Liver (tissue), 9 donors: ENCODE measurements around the gene MAPRE3. TPM values are rescaled to one million over a fixed set of nuclear protein-coding genes. Genes with fewer than 3 reads are reported as not detected.

Experiments used
- DNase-seq: peaks from one replicate; pipeline ENCODE4 v3.0.0-alpha.2; 2017; ENCODE audit warnings: low spot score
- H3K27ac ChIP-seq, 2 donors: one replicate each; pipeline ENCODE4 v1.7.0; 2013; ENCODE audit warnings: inconsistent platforms in 2 of 2, low read length in 2 of 2, control low read depth in 1 of 2, low read depth in 1 of 2, mild to moderate bottlenecking in 1 of 2
- H3K27me3 ChIP-seq, 4 donors: one replicate each; pipeline versions ENCODE4 v1.6.1 to v1.7.0; 2013; ENCODE audit warnings: low read length in 3 of 4, inconsistent platforms in 1 of 4, mild to moderate bottlenecking in 1 of 4, moderate library complexity in 1 of 4; ENCODE audit not compliant: control insufficient read depth in 4 of 4, insufficient read depth in 4 of 4
- H3K36me3 ChIP-seq, 4 donors: one replicate each; pipeline versions ENCODE4 v1.6.1 to v1.7.0; 2013; ENCODE audit warnings: low read length in 3 of 4, mild to moderate bottlenecking in 3 of 4, low read depth in 1 of 4, moderate library complexity in 1 of 4; ENCODE audit not compliant: control insufficient read depth in 4 of 4, insufficient read depth in 3 of 4
- H3K4me1 ChIP-seq, 4 donors: one replicate each; pipeline versions ENCODE4 v1.6.1 to v1.7.0; 2013; ENCODE audit warnings: low read length in 3 of 4, mild to moderate bottlenecking in 3 of 4, moderate library complexity in 1 of 4; ENCODE audit not compliant: control insufficient read depth in 4 of 4, insufficient read depth in 4 of 4
- H3K4me3 ChIP-seq, 3 donors: one replicate each; pipeline versions ENCODE4 v1.6.1 to v1.7.0; 2013; ENCODE audit warnings: low read length in 3 of 3, control low read depth in 1 of 3, low read depth in 1 of 3, mild to moderate bottlenecking in 1 of 3
- H3K9ac ChIP-seq, 2 donors: one replicate each; pipeline ENCODE4 v1.7.0; 2013; ENCODE audit warnings: low read length in 2 of 2, mild to moderate bottlenecking in 2 of 2, moderate library complexity in 2 of 2, control low read depth in 1 of 2, low read depth in 1 of 2
- H3K9me3 ChIP-seq, 4 donors: one replicate each; pipeline versions ENCODE4 v1.6.1 to v1.7.0; 2013; ENCODE audit warnings: low read length in 3 of 4; ENCODE audit not compliant: control insufficient read depth in 4 of 4
- EGR1 ChIP-seq, 2 donors: IDR thresholded peaks; 2 replicates each; pipeline ENCODE4 v1.6.1; 2016 to 2018; ENCODE audit warnings: antibody characterized with exemption in 2 of 2, low read depth in 2 of 2
- FOXA1 ChIP-seq: IDR thresholded peaks from 2 replicates; pipeline ENCODE4 v1.6.1; 2016; ENCODE audit warnings: antibody characterized with exemption
- FOXA2 ChIP-seq: IDR thresholded peaks from 2 replicates; pipeline ENCODE4 v1.6.1; 2016; ENCODE audit warnings: antibody characterized with exemption
- GABPA ChIP-seq, 2 donors: IDR thresholded peaks in 1 of 2; conservative IDR thresholded peaks in 1 of 2; 2 replicates each; pipeline ENCODE4 v1.6.1; 2016; ENCODE audit warnings: antibody characterized with exemption in 2 of 2, mild to moderate bottlenecking in 1 of 2, moderate library complexity in 1 of 2
- HNF4A ChIP-seq, 2 donors: conservative IDR thresholded peaks; 2 replicates each; pipeline ENCODE4 v1.6.1; 2016; ENCODE audit warnings: antibody characterized with exemption in 2 of 2, mild to moderate bottlenecking in 2 of 2
- HNF4G ChIP-seq: IDR thresholded peaks from 2 replicates; pipeline ENCODE4 v1.6.1; 2016; ENCODE audit warnings: antibody characterized with exemption
- JUND ChIP-seq, 2 donors: IDR thresholded peaks; 2 replicates each; pipeline ENCODE4 v1.6.1; 2016; ENCODE audit warnings: antibody characterized with exemption in 2 of 2
- NR2F2 ChIP-seq: IDR thresholded peaks from 2 replicates; pipeline ENCODE4 v1.6.1; 2016; ENCODE audit warnings: antibody characterized with exemption
- RAD21 ChIP-seq, 2 donors: IDR thresholded peaks; 2 replicates each; pipeline ENCODE4 v1.6.1; 2016; ENCODE audit warnings: antibody characterized with exemption in 2 of 2, mild to moderate bottlenecking in 2 of 2
- RXRA ChIP-seq, 2 donors: IDR thresholded peaks; 2 replicates each; pipeline ENCODE4 v1.6.1; 2017 to 2018; ENCODE audit warnings: antibody characterized with exemption in 2 of 2, mild to moderate bottlenecking in 1 of 2
- SP1 ChIP-seq: IDR thresholded peaks from 2 replicates; pipeline ENCODE4 v1.6.1; 2018; ENCODE audit warnings: antibody characterized with exemption, mild to moderate bottlenecking
- TAF1 ChIP-seq: conservative IDR thresholded peaks from 2 replicates; pipeline ENCODE4 v1.6.1; 2016; ENCODE audit warnings: antibody characterized with exemption, mild to moderate bottlenecking
- YY1 ChIP-seq: IDR thresholded peaks from 2 replicates; pipeline ENCODE4 v1.6.1; 2016; ENCODE audit warnings: antibody characterized with exemption, mild to moderate bottlenecking
- WGBS: extraction: QIAGEN DNeasy Blood & Tissue Kit; methylation state at CpG from one replicate; pipeline ENCODE4 v1.1.7; 2013; 5-methylcytosine and 5-hydroxymethylcytosine counted together
- polyA plus RNA-seq, 2 donors: library from polyadenylated mRNA; stranded (reverse) in 1 of 2; unstranded in 1 of 2; fragments of 200-250 nt in 1 of 2; fragments of >200 nt in 1 of 2; fragmentation: Nextera tagmentation in 1 of 2; extraction: Ambion mirVana in 1 of 2; gene quantifications; one replicate each; pipeline versions ENCODE4 v1.2.1 to v1.2.3, GENCODE V29; 2013 to 2015
- total RNA-seq, 2 donors: library from RNA; depleted of rRNA; stranded (reverse); fragments of >200 nt; gene quantifications; one replicate each; pipeline ENCODE4 v1.2.3, GENCODE V29; 2014
- TF ChIP-seq, protein P1 (sequence below): fragments of 150-350 bp; IDR thresholded peaks from 2 replicates; pipeline ENCODE4 v1.5.1; 2017; ENCODE audit warnings: improper control_type of control experiment, low read depth, low read length; ENCODE audit not compliant: missing input control
- TF ChIP-seq, protein P2 (sequence below): IDR thresholded peaks from 2 replicates; pipeline ENCODE4 v1.6.1; 2016; ENCODE audit warnings: antibody characterized with exemption
- TF ChIP-seq, protein P3 (sequence below): IDR thresholded peaks from 2 replicates; pipeline ENCODE4 v1.6.1; 2016; ENCODE audit warnings: antibody characterized with exemption
- TF ChIP-seq, protein P4 (sequence below): IDR thresholded peaks from 2 replicates; pipeline ENCODE4 v1.6.1; 2016; ENCODE audit warnings: antibody characterized with exemption, mild to moderate bottlenecking
- TF ChIP-seq, protein P5 (sequence below): IDR thresholded peaks from 2 replicates; pipeline ENCODE4 v1.6.1; 2016; ENCODE audit warnings: antibody characterized with exemption
- donor health status: healthy.
- donor health status: healthy.
- donor health status: healthy.
- donor health status: healthy.
- donor health status: healthy.

Gene MAPRE3
- 1 to 10 TPM; 1.0 to 8.1 TPM for total RNA-seq
- 10 to 100 TPM; 11.5 to 15.8 TPM for polyA plus RNA-seq

DNA sequence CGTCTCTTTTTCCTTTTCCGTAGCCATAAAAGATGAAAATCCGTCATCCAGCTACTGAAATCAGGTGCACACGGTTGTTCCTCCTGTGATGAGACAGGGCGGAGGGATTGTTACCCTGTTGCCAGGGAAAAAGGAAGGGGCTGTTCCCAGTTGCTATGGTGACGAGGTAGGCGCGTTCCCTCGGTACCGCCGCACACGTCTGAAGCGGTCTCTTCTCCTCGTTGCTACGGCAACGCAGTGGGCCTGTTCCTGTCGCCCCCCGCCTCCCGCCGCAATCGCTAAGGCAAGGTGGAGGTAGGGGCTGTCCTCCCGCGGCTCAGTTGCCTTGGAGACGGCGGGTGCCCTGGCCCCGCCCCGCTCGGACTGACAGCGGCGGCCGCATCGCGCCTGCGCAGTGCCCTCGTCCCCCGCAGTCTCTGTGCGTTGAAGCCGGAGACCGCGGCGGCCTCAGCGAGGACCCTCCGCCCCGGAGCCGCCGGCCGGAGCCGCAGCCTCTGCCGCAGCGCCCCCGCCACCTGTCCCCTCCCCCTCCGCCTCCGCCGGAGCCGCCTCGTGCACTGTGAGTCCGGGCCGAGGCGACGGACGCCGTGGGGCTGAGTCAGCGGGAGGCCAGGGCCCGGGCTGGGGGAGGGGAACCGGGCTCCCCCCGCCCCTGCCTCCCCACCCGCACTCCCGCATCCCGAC, at the start of gene MAPRE3:
TSS of gene MAPRE3 (plus strand) at position 394 of the 684 bp plus-strand sequence. CDS start 51,582 bp downstream, outside the sequence.
- H3K4me3 ChIP-seq = peak within 1 kb of the TSS; percentile 41 to 95 (median 79)
- H3K9ac ChIP-seq = no peak within 1 kb of the TSS
- no peaks in the 10 kb centered on the region for H3K9me3 ChIP-seq
- H3K4me1 ChIP-seq = peaks cover 6 to 24% (median 19%) of the 10 kb centered on the region in 4 donors
- H3K36me3 ChIP-seq = no peaks in the 10 kb centered on the region
- H3K27me3 ChIP-seq = no peaks in the 10 kb centered on the region
- no peak for TF ChIP-seq NR2F2
- TF ChIP-seq TAF1 = no peak
- TF ChIP-seq, protein P1, sequence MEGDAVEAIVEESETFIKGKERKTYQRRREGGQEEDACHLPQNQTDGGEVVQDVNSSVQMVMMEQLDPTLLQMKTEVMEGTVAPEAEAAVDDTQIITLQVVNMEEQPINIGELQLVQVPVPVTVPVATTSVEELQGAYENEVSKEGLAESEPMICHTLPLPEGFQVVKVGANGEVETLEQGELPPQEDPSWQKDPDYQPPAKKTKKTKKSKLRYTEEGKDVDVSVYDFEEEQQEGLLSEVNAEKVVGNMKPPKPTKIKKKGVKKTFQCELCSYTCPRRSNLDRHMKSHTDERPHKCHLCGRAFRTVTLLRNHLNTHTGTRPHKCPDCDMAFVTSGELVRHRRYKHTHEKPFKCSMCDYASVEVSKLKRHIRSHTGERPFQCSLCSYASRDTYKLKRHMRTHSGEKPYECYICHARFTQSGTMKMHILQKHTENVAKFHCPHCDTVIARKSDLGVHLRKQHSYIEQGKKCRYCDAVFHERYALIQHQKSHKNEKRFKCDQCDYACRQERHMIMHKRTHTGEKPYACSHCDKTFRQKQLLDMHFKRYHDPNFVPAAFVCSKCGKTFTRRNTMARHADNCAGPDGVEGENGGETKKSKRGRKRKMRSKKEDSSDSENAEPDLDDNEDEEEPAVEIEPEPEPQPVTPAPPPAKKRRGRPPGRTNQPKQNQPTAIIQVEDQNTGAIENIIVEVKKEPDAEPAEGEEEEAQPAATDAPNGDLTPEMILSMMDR = no peak
- WGBS = under 1% methylated on average over 68 of the region's 69 CpGs
- DNase-seq = peak; percentile 82
- H3K27ac ChIP-seq = peak within 1 kb of the TSS; percentile 49 to 54

DNA sequence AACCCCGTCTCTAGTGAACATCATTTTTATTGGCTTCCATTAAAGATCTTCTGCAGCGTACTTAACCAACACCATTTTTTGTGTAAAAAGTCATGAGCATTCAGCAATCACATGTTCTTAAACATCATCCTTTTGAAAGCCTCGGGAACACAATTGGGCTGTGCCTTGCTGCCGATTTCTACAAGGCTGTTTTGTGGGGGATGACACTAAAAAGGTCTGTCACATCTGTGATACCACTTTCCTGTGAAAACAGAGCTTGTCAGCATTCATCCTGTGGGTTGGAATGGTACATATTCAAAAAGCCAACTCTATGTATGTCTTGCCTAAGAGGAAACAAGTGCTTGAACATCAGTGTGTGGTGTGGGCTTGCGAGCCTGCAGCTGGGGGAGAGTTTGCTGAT, 49.1 kb upstream of the MAPRE3 start:
- no peak for DNase-seq
- H3K9ac ChIP-seq = no peak overlapping the region
- H3K27me3 ChIP-seq = peaks cover 0 to 3% (median 0%) of the 10 kb centered on the region in 4 donors
- no peaks in the 10 kb centered on the region for H3K9me3 ChIP-seq
- no peak overlapping the region for H3K27ac ChIP-seq
- no peak overlapping the region for H3K4me3 ChIP-seq
- H3K4me1 ChIP-seq = no peaks in the 10 kb centered on the region
- WGBS = 92% methylated on average over 5 of the region's 5 CpGs
- TF ChIP-seq RAD21 (IDR thresholded peaks at IDR 0.05) (no peak), HNF4A (conservative IDR thresholded peaks at IDR 0.05) (no peak), FOXA2 (no peak), GABPA (IDR thresholded peaks at IDR 0.05 in 1 of 2, conservative IDR thresholded peaks at IDR 0.05 in 1 of 2) (no peak), NR2F2 (no peak), TAF1 (no peak), FOXA1 (no peak), SP1 (no peak), YY1 (no peak), EGR1 (IDR thresholded peaks at IDR 0.05; ENCODE audit: low read depth in 2 of 2) (no peak), JUND (IDR thresholded peaks at IDR 0.05) (no peak), RXRA (IDR thresholded peaks at IDR 0.05) (no peak), HNF4G (no peak)
- TF ChIP-seq, protein P2, sequence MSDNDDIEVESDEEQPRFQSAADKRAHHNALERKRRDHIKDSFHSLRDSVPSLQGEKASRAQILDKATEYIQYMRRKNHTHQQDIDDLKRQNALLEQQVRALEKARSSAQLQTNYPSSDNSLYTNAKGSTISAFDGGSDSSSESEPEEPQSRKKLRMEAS = no peak
- TF ChIP-seq, protein P3, sequence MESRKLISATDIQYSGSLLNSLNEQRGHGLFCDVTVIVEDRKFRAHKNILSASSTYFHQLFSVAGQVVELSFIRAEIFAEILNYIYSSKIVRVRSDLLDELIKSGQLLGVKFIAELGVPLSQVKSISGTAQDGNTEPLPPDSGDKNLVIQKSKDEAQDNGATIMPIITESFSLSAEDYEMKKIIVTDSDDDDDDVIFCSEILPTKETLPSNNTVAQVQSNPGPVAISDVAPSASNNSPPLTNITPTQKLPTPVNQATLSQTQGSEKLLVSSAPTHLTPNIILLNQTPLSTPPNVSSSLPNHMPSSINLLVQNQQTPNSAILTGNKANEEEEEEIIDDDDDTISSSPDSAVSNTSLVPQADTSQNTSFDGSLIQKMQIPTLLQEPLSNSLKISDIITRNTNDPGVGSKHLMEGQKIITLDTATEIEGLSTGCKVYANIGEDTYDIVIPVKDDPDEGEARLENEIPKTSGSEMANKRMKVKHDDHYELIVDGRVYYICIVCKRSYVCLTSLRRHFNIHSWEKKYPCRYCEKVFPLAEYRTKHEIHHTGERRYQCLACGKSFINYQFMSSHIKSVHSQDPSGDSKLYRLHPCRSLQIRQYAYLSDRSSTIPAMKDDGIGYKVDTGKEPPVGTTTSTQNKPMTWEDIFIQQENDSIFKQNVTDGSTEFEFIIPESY = no peak
- TF ChIP-seq, protein P4, sequence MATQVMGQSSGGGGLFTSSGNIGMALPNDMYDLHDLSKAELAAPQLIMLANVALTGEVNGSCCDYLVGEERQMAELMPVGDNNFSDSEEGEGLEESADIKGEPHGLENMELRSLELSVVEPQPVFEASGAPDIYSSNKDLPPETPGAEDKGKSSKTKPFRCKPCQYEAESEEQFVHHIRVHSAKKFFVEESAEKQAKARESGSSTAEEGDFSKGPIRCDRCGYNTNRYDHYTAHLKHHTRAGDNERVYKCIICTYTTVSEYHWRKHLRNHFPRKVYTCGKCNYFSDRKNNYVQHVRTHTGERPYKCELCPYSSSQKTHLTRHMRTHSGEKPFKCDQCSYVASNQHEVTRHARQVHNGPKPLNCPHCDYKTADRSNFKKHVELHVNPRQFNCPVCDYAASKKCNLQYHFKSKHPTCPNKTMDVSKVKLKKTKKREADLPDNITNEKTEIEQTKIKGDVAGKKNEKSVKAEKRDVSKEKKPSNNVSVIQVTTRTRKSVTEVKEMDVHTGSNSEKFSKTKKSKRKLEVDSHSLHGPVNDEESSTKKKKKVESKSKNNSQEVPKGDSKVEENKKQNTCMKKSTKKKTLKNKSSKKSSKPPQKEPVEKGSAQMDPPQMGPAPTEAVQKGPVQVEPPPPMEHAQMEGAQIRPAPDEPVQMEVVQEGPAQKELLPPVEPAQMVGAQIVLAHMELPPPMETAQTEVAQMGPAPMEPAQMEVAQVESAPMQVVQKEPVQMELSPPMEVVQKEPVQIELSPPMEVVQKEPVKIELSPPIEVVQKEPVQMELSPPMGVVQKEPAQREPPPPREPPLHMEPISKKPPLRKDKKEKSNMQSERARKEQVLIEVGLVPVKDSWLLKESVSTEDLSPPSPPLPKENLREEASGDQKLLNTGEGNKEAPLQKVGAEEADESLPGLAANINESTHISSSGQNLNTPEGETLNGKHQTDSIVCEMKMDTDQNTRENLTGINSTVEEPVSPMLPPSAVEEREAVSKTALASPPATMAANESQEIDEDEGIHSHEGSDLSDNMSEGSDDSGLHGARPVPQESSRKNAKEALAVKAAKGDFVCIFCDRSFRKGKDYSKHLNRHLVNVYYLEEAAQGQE = no peak
- TF ChIP-seq, protein P5, sequence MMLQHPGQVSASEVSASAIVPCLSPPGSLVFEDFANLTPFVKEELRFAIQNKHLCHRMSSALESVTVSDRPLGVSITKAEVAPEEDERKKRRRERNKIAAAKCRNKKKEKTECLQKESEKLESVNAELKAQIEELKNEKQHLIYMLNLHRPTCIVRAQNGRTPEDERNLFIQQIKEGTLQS = no peak
- TF ChIP-seq, protein P1 = no peak
- no peaks in the 10 kb centered on the region for H3K36me3 ChIP-seq
